ENCODE results near the gene MVB12B.

- TF ChIP-seq, protein P1, sequence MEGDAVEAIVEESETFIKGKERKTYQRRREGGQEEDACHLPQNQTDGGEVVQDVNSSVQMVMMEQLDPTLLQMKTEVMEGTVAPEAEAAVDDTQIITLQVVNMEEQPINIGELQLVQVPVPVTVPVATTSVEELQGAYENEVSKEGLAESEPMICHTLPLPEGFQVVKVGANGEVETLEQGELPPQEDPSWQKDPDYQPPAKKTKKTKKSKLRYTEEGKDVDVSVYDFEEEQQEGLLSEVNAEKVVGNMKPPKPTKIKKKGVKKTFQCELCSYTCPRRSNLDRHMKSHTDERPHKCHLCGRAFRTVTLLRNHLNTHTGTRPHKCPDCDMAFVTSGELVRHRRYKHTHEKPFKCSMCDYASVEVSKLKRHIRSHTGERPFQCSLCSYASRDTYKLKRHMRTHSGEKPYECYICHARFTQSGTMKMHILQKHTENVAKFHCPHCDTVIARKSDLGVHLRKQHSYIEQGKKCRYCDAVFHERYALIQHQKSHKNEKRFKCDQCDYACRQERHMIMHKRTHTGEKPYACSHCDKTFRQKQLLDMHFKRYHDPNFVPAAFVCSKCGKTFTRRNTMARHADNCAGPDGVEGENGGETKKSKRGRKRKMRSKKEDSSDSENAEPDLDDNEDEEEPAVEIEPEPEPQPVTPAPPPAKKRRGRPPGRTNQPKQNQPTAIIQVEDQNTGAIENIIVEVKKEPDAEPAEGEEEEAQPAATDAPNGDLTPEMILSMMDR (IDR thresholded peaks at IDR 0.05), result no peak
- TF ChIP-seq POLR2A (IDR thresholded peaks at IDR 0.05), result no peak
Measured at GRCh38 chr9:126342621-126343031, 16.0 kb downstream of the MVB12B start.
